Esophagus squamous epithelium (tissue), 4 donors: ENCODE measurements around the gene GRAMD4.

Source experiments
- POLR2A ChIP-seq, 4 donors: fragments of 450-650 bp; IDR thresholded peaks; one replicate each; pipeline ENCODE4 v1.6.1; 2017; ENCODE audit warnings: antibody characterized with exemption in 4 of 4, mild to moderate bottlenecking in 4 of 4, moderate library complexity in 3 of 4
- TF ChIP-seq, protein P1 (sequence below), 6 experiments: fragments of 450-650 bp in 4 of 6; fragments of 200-600 bp in 2 of 6; sonication (generic) in 2 of 6; IDR thresholded peaks; one replicate each; pipeline ENCODE4 v1.5.1; 2016 to 2019; ENCODE audit warnings: antibody characterized with exemption in 6 of 6, mild to moderate bottlenecking in 4 of 6, moderate library complexity in 4 of 6

DNA sequence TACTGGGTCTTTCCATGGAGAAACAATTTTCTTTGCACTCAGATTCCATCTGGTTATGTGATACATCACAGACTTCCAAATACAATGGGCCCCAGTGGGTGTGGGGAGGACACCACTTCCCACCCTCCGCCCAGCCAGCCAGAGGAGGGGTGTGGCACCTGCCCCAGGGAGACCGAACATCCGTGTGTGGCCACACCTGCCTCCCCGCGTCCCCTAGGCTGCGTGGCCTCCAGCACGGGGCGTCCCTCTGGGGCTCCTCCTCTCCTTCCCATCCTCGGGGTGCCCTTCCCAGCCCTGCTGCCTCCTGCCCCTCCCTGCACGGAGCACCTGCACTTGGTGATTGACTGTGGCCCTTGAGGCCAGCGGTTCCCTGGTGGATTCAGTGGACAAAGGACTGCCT lies 68.8 kb downstream of the GRAMD4 start:
- TF ChIP-seq, protein P1, sequence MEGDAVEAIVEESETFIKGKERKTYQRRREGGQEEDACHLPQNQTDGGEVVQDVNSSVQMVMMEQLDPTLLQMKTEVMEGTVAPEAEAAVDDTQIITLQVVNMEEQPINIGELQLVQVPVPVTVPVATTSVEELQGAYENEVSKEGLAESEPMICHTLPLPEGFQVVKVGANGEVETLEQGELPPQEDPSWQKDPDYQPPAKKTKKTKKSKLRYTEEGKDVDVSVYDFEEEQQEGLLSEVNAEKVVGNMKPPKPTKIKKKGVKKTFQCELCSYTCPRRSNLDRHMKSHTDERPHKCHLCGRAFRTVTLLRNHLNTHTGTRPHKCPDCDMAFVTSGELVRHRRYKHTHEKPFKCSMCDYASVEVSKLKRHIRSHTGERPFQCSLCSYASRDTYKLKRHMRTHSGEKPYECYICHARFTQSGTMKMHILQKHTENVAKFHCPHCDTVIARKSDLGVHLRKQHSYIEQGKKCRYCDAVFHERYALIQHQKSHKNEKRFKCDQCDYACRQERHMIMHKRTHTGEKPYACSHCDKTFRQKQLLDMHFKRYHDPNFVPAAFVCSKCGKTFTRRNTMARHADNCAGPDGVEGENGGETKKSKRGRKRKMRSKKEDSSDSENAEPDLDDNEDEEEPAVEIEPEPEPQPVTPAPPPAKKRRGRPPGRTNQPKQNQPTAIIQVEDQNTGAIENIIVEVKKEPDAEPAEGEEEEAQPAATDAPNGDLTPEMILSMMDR (IDR thresholded peaks at IDR 0.05), result no peak
- no peak for TF ChIP-seq POLR2A (IDR thresholded peaks at IDR 0.05)
